HFFc6 (cell line): ENCODE data around the gene SOX6. TPM values are rescaled to one million over a fixed set of nuclear protein-coding genes. Genes with fewer than 3 reads are reported as not detected.

Source experiments
- DNase-seq: peaks from one replicate; pipeline ENCODE4 v3.0.0-alpha.2; 2018
- H3K27ac Mint-ChIP-seq: 2 replicates; pipeline ENCODE4 v1.8.0; 2020; ENCODE audit warnings: mild to moderate bottlenecking, mixed read lengths
- H3K27me3 Mint-ChIP-seq: 2 replicates; pipeline ENCODE4 v1.8.0; 2021; ENCODE audit warnings: mild to moderate bottlenecking, moderate library complexity, mixed read lengths; ENCODE audit not compliant: insufficient read depth
- H3K36me3 Mint-ChIP-seq: 2 replicates; pipeline ENCODE4 v1.8.0; 2021; ENCODE audit warnings: low read depth, mixed read lengths
- H3K4me1 Mint-ChIP-seq: 2 replicates; pipeline ENCODE4 v1.8.0; 2020; ENCODE audit warnings: low read depth, mixed read lengths
- H3K4me3 Mint-ChIP-seq: 2 replicates; pipeline ENCODE4 v1.8.0; 2020; ENCODE audit warnings: mild to moderate bottlenecking, moderate library complexity, mixed read lengths
- H3K9me3 Mint-ChIP-seq: 2 replicates; pipeline ENCODE4 v1.8.0; 2020; ENCODE audit warnings: mild to moderate bottlenecking, mixed read lengths
- CTCF ChIP-seq: fragments of 200-600 bp; sonication (generic); IDR thresholded peaks from 2 replicates; pipeline ENCODE4 v1.5.0; 2021; ENCODE audit warnings: antibody characterized with exemption, mild to moderate bottlenecking
- total RNA-seq, 6 experiments: library from RNA; stranded (reverse); fragmentation: NEBNext Ultra II Directional; extraction: Animal tissue kit (Norgen Biotek cat#: 25700); gene quantifications; 2 replicates in 1 of 6; 3 replicates in 5 of 6; pipeline ENCODE4 v1.2.3, GENCODE V29; 2021

The SOX6 gene
- total RNA-seq, 6 experiments from 2014 or later, result 0.66 to 6.5 (median 1.4) TPM

DNA sequence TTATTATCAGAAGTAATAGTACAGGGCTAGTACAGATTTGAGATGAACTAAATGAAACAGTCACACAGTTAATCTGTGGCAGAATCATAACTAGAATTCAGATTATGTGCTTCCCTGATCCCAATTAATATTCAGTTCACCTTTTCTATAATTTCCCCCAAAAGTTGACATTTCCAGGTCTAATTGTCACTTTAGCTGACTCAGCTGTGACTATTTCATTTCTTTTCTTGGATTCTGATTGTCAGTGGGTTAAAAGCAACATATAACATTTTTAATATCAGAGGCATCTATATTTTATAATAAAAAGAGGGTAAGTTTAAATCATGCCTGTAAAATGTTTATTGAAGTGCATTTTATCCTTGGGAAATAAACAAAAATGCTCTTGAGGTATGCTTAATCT, 28.8 kb upstream of the SOX6 start:
- no peak for TF ChIP-seq CTCF
- Mint-ChIP-seq H3K36me3 (peaks cover 2% of the 10 kb centered on the region; the same call in 1 of the 2 replicates), H3K4me3 (no peak overlapping the region), H3K27me3 (peaks cover 2% of the 10 kb centered on the region), H3K9me3 (peaks cover 17% of the 10 kb centered on the region), H3K27ac (no peak overlapping the region), H3K4me1 (peaks cover 19% of the 10 kb centered on the region; the same call in 1 of the 2 replicates)
- no peak for DNase-seq

DNA sequence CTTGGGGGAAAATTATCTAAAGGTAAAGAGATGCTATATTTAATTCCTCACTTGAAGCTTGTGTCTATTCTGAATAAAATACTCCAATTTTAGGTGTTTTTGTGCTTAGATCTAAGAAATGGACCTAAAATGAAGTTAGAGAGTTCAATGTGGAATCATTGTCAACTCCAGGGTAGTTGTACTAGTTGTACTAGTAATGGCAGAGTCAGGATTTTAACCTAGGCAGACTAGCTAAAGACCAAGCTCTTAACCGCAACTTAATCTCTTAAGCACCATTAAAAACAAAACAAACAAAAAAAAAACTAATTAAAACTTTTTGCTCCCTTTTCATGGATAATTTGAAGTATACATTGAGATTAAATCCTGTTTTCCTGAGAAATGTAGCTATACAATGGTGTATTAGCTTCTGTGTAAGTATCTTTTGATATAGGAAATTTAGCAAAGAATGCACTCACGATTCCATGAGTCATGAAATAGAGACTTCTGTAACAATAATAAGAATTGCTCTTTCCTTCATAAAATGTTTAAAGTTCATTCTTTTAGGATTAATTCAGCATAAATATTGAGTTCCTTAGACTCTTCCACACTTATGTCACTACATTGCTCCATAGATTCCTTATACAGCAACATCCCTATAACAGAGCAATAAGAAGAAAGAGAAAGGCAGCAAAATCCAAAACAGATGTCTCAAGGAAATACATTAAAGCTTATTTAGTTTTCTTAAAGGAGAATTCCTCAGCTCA, 26.5 kb upstream of the SOX6 start:
- TF ChIP-seq CTCF, result no peak
- Mint-ChIP-seq H3K4me1 (peaks cover 19% of the 10 kb centered on the region; the same call in 1 of the 2 replicates), H3K27me3 (peaks cover 2% of the 10 kb centered on the region; the same call in 1 of the 2 replicates), H3K4me3 (no peak overlapping the region), H3K9me3 (peaks cover 5% of the 10 kb centered on the region), H3K27ac (peak overlapping the region; percentile 63; the same call in 1 of the 2 replicates), H3K36me3 (no peaks in the 10 kb centered on the region)
- peak; percentile 52 for DNase-seq

DNA sequence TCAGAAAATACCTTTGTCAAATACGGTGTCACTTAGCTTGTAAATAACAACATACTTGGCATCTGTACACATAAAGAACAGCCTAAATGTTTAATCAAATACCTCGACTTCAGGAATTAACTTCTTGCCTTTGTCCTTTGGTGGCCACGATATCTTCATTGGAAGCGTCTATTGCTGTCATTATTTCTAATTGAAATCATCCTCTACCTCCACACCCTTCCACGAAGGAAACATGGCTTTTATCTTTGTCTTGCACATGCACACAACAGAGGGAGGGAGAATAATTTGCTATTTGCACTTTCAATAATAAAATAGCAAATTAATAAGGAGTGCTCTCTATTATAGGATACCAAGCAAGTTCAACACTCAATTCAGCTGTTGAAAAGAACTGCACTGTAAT, 25.8 kb upstream of the SOX6 start:
- H3K9me3 Mint-ChIP-seq, result peaks cover 5% of the 10 kb centered on the region
- no peak overlapping the region for H3K4me3 Mint-ChIP-seq
- peaks cover 19% of the 10 kb centered on the region; the same call in 1 of the 2 replicates for H3K4me1 Mint-ChIP-seq

DNA sequence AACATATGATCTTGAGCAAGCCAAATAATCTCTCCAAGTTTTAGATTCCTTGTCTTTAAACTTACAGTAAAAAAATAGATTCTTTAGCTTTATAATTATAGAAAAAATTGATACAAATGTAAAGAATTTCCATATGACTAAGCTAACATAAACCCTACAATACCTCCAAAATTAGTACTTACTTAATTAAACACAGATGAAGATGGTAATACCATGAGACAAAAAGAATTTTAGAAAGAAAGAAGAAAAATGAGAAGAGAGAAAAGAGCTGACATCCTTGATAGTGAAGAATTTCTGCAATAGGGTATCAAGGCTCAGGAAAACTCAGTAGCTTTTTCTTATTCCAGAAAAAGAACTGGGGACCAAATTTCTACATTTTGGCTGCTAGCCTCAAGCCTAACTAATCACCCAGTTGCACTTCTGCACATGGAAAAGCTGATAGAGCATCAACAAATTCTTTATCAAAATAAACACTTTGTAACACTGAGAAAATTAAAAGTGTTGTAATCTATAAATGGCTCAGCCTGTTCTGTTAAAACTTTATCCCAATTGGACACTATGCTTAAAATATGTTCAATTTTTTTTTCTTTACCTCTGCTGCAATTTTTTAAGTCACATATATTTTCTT, 24.7 kb upstream of the SOX6 start:
- DNase-seq, result no peak
- Mint-ChIP-seq H3K4me1 (peaks cover 19% of the 10 kb centered on the region; the same call in 1 of the 2 replicates), H3K9me3 (peaks cover 6% of the 10 kb centered on the region), H3K4me3 (no peak overlapping the region), H3K27ac (no peak overlapping the region), H3K27me3 (peaks cover 2% of the 10 kb centered on the region; the same call in 1 of the 2 replicates), H3K36me3 (no peaks in the 10 kb centered on the region)
- no peak for TF ChIP-seq CTCF

More for the DNA sequence above, 25.8 kb upstream of the SOX6 start:
- Mint-ChIP-seq H3K36me3 (no peaks in the 10 kb centered on the region), H3K27ac (peak overlapping the region; percentile 63; the same call in 1 of the 2 replicates), H3K27me3 (peaks cover 2% of the 10 kb centered on the region; the same call in 1 of the 2 replicates)
- DNase-seq, result no peak
- no peak for TF ChIP-seq CTCF

GRCh38 chr11:16378906-16379305, 22.6 kb upstream of the SOX6 start:
- TF ChIP-seq CTCF, result no peak
- DNase-seq, result no peak
- Mint-ChIP-seq H3K4me3 (no peak overlapping the region), H3K27me3 (peaks cover 2% of the 10 kb centered on the region; the same call in 1 of the 2 replicates), H3K27ac (no peak overlapping the region), H3K4me1 (peaks cover 18% of the 10 kb centered on the region; the same call in 1 of the 2 replicates), H3K36me3 (no peaks in the 10 kb centered on the region), H3K9me3 (peaks cover 17% of the 10 kb centered on the region)
